Caco-2 (cell line): ENCODE data around the gene THAP4. TPM values are rescaled to one million over a fixed set of nuclear protein-coding genes. Genes with fewer than 3 reads are reported as not detected.

ENCODE experiments used
- BruUV-seq: library from RNA; stranded (reverse); fragments of 400-500 nt; replicated peaks from 2 replicates; lab custom pipeline; 2021; lab: Mats Ljungman, UMichigan
- CTCF ChIA-PET: fragments of 300-600 bp; sonication (Branson Sonifier 250); formaldehyde crosslinking; loops from one replicate; lab custom pipeline; 2022; ENCODE audit warnings: antibody characterized with exemption; lab: Charles Lee
- POLR2A ChIA-PET: fragments of 300-600 bp; sonication (Branson Sonifier 250); formaldehyde crosslinking; loops from one replicate; lab custom pipeline; 2022; ENCODE audit warnings: antibody characterized with exemption; lab: Charles Lee
- DNase-seq, 2 experiments: peaks; one replicate each; pipeline versions ENCODE4 v3.0.0 to v3.0.0-alpha.2; 2020 to 2022
- H3K27me3 ChIP-seq: replicated peaks from 2 replicates; pipeline ENCODE4 v1.6.0; 2011; ENCODE audit warnings: low read length; ENCODE audit not compliant: control insufficient read depth, insufficient read depth
- H3K36me3 ChIP-seq: 2 replicates; pipeline ENCODE4 v1.5.1; 2011; ENCODE audit warnings: low read length; ENCODE audit not compliant: control insufficient read depth, insufficient read depth
- H3K4me1 ChIP-seq: fragments of 250-450 bp; sonication (Bioruptor Pico); 2 replicates; pipeline ENCODE4 v1.5.1; 2020; ENCODE audit warnings: mild to moderate bottlenecking
- H3K4me3 ChIP-seq: 2 replicates; pipeline ENCODE4 v1.5.1; 2011; ENCODE audit warnings: low read depth, mild to moderate bottlenecking, control low read depth, low read length
- H3K9me3 ChIP-seq: fragments of 250-450 bp; sonication (Bioruptor Pico); 2 replicates; pipeline ENCODE4 v1.5.1; 2020; ENCODE audit warnings: mild to moderate bottlenecking, moderate library complexity
- H3K27ac Mint-ChIP-seq: one replicate; pipeline ENCODE4 v1.8.0; 2022; ENCODE audit warnings: mixed read lengths; ENCODE audit not compliant: unreplicated experiment
- H3K27me3 Mint-ChIP-seq: one replicate; pipeline ENCODE4 v1.8.0; 2022; ENCODE audit warnings: mixed read lengths; ENCODE audit not compliant: insufficient read depth, unreplicated experiment
- H3K36me3 Mint-ChIP-seq: one replicate; pipeline ENCODE4 v1.8.0; 2022; ENCODE audit warnings: mild to moderate bottlenecking, mixed read lengths; ENCODE audit not compliant: insufficient read depth, unreplicated experiment
- H3K4me1 Mint-ChIP-seq: one replicate; pipeline ENCODE4 v1.8.0; 2022; ENCODE audit warnings: low read depth, mixed read lengths; ENCODE audit not compliant: unreplicated experiment
- H3K4me3 Mint-ChIP-seq: one replicate; pipeline ENCODE4 v1.8.0; 2022; ENCODE audit warnings: mild to moderate bottlenecking, moderate library complexity, mixed read lengths; ENCODE audit not compliant: unreplicated experiment
- H3K9me3 Mint-ChIP-seq: one replicate; pipeline ENCODE4 v1.8.0; 2022; ENCODE audit warnings: mixed read lengths; ENCODE audit not compliant: unreplicated experiment
- CTCF ChIP-seq, 2 experiments: fragments of 200-600 bp in 1 of 2; IDR thresholded peaks; 1 replicate in 1 of 2; 2 replicates in 1 of 2; pipeline versions ENCODE4 v1.5.1 to v1.8.0; 2011 to 2022; ENCODE audit warnings: antibody characterized with exemption in 1 of 2, control low read depth in 1 of 2, inconsistent platforms in 1 of 2, low read depth in 1 of 2, low read length in 1 of 2, mild to moderate bottlenecking in 1 of 2, moderate library complexity in 1 of 2; ENCODE audit not compliant: insufficient read depth in 1 of 2, severe bottlenecking in 1 of 2, unreplicated experiment in 1 of 2
- intact Hi-C: fragments of 100-400 bp; cut with micrococcal nuclease; formaldehyde crosslinking; loops from one replicate; pipeline ENCODE4 v1.10.0; 2022; ENCODE audit not compliant: unreplicated experiment
- total RNA-seq: library from RNA; stranded (reverse); gene quantifications from 2 replicates; pipeline ENCODE4 v1.2.3, GENCODE V29; 2022

The THAP4 gene
- total RNA-seq, 1 experiment from 2014 or later, result 37.2 TPM

GRCh38 chr2:241668839-241669238, 31.9 kb upstream of the THAP4 start:
- Mint-ChIP-seq H3K36me3 (peaks cover 50% of the 10 kb centered on the region), H3K9me3 (no peaks in the 10 kb centered on the region), H3K4me1 (peaks cover 6% of the 10 kb centered on the region), H3K4me3 (no peak overlapping the region), H3K27ac (no peak overlapping the region), H3K27me3 (no peaks in the 10 kb centered on the region)
- Histone ChIP-seq H3K36me3 (no peaks in the 10 kb centered on the region), H3K4me1 (no peaks in the 10 kb centered on the region), H3K27me3 (no peaks in the 10 kb centered on the region), H3K4me3 (no peak overlapping the region), H3K9me3 (no peaks in the 10 kb centered on the region)
- intact Hi-C loops, result loop anchor here (10.0 kb wide), 1 partner anchor 206 kb away; no protein-coding TSS in a partner anchor
- POLR2A ChIA-PET, result no interaction called here
- TF ChIP-seq CTCF (IDR thresholded peaks at IDR 0.05; ENCODE audit: insufficient read depth in 1 of 2, low read depth in 1 of 2, low read length in 1 of 2, severe bottlenecking in 1 of 2, unreplicated experiment in 1 of 2), result no peak
- BruUV-seq, result no TSS peak
- CTCF ChIA-PET, result no interaction called here
- no peak for DNase-seq

- ChIA-PET CTCF (no interaction called here), POLR2A (no interaction called here)
- Histone ChIP-seq H3K27me3 (no peaks in the 10 kb centered on the region), H3K4me3 (no peak overlapping the region), H3K36me3 (no peaks in the 10 kb centered on the region), H3K9me3 (no peaks in the 10 kb centered on the region), H3K4me1 (no peaks in the 10 kb centered on the region)
- no peak overlapping the region for H3K27ac Mint-ChIP-seq
- H3K4me1 Mint-ChIP-seq, result peaks cover 6% of the 10 kb centered on the region
- H3K27me3 Mint-ChIP-seq, result no peaks in the 10 kb centered on the region
- H3K9me3 Mint-ChIP-seq, result no peaks in the 10 kb centered on the region
- no peak overlapping the region for H3K4me3 Mint-ChIP-seq
- intact Hi-C loops, result loop anchor here (10.0 kb wide), 1 partner anchor 206 kb away; no protein-coding TSS in a partner anchor
- no TSS peak for BruUV-seq
- no peak for DNase-seq
- H3K36me3 Mint-ChIP-seq, result peaks cover 52% of the 10 kb centered on the region
- TF ChIP-seq CTCF (IDR thresholded peaks at IDR 0.05; ENCODE audit: insufficient read depth in 1 of 2, low read depth in 1 of 2, low read length in 1 of 2, severe bottlenecking in 1 of 2, unreplicated experiment in 1 of 2), result no peak
Measured at GRCh38 chr2:241668354-241668753, 31.4 kb upstream of the THAP4 start.

- CTCF ChIA-PET, result no interaction called here
- H3K4me1 Mint-ChIP-seq, result peaks cover 6% of the 10 kb centered on the region
Measured at GRCh38 chr2:241666627-241667400, 29.9 kb upstream of the THAP4 start.

More at GRCh38 chr2:241666627-241667400, 29.9 kb upstream of the THAP4 start:
- Mint-ChIP-seq H3K27me3 (no peaks in the 10 kb centered on the region), H3K36me3 (peaks cover 53% of the 10 kb centered on the region), H3K27ac (no peak overlapping the region), H3K9me3 (no peaks in the 10 kb centered on the region), H3K4me3 (no peak overlapping the region)
- POLR2A ChIA-PET, result no interaction called here
- H3K9me3 ChIP-seq, result no peaks in the 10 kb centered on the region
- intact Hi-C loops, result loop anchor here (10.0 kb wide), 1 partner anchor 208 kb away; no protein-coding TSS in a partner anchor
- no peak overlapping the region for H3K4me3 ChIP-seq
- BruUV-seq, result no TSS peak
- DNase-seq, result no peak
- H3K36me3 ChIP-seq, result no peaks in the 10 kb centered on the region
- no peaks in the 10 kb centered on the region for H3K27me3 ChIP-seq
- H3K4me1 ChIP-seq, result no peaks in the 10 kb centered on the region
- no peak for TF ChIP-seq CTCF (IDR thresholded peaks at IDR 0.05; ENCODE audit: insufficient read depth in 1 of 2, low read depth in 1 of 2, low read length in 1 of 2, severe bottlenecking in 1 of 2, unreplicated experiment in 1 of 2)
